G401 (cell line): ENCODE results near the gene RASAL1. TPM values are rescaled to one million over a fixed set of nuclear protein-coding genes. Genes with fewer than 3 reads are reported as not detected.
"Not testable (repeated sequence)": the region's sequence is repeated elsewhere in the genome, so short reads cannot be mapped to it uniquely, and the experiment has no call there.

ENCODE experiments used
- DNase-seq: peaks from one replicate; pipeline ENCODE4 v3.0.0-alpha.2; 2015; ENCODE audit warnings: low spot score
- in situ Hi-C: cut with HindIII; loops from 2 replicates; pipeline ENCODE4 v1.10.0; 2016; ENCODE audit warnings: low sequenced_read_pairs, mixed read lengths
- total RNA-seq: library from RNA; depleted of rRNA; stranded (reverse); fragments of >200 nt; shearing (Covaris generic); gene quantifications from 2 replicates; pipeline ENCODE4 v1.2.3, GENCODE V29; 2014

The RASAL1 gene
- total RNA-seq, 1 experiment from 2014 or later: 3.1 TPM

DNA sequence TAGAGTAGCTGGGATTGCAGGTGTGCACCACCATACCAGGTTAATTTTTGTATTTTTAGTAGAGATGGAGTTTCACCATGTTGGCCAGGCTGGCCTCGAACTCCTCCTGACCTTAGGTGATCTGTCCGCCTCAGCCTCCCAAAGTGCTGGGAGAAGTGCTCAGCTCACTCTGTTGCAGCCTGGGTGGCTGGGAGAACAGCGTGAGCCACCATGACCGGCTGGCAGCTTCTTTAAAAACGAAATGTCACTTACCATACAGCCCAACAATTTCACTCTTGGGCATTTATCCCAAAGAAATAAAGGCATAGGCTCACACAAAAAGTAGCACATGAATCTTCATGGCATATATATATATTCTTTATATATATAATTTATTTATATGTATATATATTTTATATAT, 9.2 kb upstream of the RASAL1 start:
- in situ Hi-C loops: no loop called here
- no peak for DNase-seq

DNA sequence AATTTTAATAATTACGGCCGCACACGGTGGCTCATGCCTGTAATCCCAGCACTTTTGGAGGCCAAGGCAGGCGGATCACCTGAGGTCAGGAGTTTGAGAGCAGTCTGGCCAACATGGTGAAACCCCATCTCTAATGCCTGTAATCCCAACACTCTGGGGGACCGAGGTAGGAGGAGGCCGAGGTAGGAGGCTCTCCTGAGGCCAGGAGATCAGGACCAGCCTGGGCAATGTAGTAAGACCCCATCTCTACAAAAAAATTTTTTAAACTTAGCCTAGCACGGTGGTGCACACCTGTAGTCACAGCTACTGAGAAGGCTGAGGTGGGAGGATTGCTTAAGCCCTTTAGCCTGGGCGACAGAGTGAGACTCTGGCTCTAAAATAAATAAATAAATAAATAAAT, 8.4 kb upstream of the RASAL1 start:
- DNase-seq: no peak
- in situ Hi-C loops: no loop called here

DNA sequence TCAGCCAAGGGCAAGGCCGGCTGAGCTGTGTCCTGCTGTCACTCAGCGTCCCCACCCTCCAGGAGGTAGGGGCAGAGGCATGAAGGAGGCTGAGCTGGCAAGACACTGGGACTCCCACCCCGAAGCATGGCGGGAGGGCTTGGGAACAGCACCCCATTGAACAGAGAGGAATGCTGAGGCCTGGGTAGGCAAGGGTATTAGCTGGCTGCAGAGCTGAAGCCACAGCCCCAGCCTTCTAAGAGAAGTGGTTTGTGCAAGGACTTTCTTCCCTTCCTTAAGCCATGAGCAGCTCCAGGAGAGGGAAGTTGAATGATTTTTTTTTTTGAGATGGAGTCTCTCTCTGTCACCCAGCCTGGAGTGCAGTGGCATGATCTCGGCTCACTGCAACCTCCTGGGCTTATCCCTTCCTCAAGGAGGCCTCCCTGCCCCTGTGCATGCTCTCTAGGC, 7.3 kb upstream of the RASAL1 start:
- in situ Hi-C loops: no loop called here
- no peak for DNase-seq

DNA sequence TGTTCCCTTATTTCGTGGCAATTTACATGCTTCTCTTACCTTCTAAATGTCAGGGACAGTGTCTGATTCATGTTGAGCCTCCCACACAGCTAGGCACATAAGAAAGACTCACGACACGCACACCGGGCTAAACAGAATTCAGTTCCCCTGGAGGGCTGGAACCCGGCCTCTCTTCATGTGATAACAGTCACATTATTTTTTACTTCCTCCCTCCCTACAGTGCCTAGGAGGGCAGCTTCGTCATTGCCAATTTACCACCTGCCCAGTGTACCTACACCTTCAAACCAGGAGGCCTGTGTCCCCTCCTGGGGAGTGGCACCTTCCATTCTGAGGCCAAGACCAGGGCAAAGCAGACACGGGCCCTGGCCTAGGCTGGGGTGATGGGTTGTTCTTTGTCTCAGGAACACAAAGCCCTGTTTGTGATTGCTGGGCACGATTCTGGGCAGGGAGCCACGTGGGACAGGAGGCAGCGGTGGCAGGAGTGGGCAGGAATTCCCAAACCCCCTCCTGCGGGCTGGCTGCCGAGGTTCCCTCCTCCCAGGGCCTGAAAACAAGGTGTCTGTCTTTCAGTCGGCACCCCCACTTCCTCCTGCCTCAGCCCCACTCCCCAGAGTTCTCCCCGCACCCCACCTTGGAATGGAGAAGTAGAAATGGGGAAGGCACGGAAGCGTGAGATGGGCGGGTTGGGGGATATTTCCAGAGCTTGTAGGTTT, 6.8 kb upstream of the RASAL1 start:
- DNase-seq: peak; percentile 76
- in situ Hi-C loops: no loop called here

DNA sequence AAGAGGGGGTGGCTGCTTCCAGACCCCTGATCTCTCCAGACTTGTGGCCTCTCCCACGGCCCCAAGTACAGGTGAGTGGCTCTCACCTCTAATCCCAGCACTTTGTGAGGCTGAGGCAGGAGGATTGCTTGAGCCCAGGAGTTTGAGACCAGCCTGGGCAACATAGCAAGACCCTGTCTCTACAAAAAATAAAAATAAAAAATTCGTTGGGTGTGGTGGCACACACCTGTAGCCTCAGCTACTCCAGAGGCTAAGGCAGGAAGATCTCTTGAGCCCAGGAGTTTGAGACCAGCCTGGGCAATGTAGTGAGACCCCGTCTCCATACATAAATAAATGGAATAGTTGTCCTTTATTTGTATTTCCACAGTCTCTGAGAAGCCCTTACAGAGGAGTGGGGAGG, 6.2 kb upstream of the RASAL1 start:
- DNase-seq, in situ Hi-C loops: not testable (repeated sequence)

DNA sequence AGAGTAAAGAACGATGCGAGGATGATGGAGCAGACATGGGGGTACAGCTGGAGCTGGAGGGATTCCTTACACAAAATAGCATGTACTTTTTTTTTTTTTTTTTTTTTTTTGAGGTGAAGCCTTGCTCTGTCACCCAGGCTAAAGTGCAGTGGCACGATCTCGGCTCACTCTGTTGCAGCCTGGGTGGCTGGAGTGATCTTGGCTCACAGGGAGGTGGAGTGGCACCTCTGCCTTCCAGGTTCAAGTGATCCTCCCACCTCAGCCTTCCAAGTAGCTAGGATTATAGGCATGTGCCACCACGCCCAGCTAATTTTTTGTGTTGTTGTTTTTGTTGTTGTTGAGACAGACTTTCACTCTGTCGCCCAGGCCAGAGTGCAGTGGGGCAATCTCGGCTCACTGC, 5.1 kb upstream of the RASAL1 start:
- in situ Hi-C loops: no loop called here
- DNase-seq: no peak

DNA sequence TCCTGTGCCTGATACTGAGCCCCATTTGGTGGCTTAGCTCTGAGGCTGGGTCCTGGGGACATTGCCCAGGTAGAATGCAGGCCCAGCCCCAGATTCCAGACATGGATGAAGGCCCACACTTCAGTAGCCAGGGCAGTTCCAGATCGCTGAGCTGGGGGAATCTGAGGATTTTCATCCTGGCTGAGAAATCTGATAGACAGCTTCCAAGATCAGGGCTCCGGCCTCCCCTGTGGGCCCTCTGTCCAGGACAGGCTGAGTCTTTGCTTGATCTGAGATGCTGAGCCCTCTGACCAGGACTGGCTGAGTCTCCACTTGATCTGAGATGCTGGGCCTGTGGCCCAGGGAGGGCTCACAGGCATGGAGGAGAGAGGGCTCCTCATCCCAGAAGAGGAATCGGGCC, 3.3 kb upstream of the RASAL1 start:
- DNase-seq: no peak
- in situ Hi-C loops: no loop called here

DNA sequence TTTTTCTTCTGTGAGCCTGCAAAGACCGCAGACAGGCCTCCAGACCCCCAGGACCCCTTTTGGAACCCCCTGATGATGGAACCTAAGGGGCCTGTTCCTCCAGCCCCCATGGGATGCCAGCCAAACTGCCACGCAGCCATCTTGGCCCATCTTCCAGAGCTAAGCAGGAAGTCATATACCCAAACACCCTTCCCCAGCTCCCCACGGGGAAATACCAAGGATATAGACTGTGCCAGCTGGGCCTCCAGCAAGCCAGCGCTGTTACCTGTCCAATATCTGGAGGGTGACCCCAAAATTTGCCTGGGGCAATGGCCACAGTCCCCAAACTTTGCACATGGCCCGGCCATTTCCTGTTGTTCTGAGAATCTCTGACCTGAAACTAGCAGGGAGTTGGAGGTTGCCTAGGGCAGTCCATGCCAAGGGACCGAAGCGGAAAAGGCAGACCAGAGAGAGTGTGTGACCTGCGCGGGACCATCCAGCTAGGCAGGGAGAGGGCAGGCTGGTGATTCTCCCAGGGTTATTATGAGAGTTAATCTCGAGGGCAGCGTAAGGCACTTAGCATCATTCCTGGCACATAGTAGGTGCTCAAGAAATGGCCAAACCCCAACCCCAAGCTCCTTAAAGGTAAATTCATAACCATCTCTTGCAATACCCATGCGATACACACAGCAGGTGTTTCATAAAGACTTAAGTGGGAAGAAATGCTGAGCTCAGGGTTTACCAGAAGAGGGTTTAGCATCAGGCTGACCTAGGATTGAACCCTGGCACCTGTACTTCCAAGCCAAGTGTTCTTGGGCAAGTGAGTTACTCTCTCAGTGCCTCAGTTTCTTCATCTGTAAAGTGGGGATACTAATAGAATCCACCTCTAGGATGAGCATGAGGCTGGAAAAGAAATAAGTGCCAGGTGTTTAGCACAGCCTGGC, 2.6 kb upstream of the RASAL1 start:
- in situ Hi-C loops: no loop called here
- no peak for DNase-seq

DNA sequence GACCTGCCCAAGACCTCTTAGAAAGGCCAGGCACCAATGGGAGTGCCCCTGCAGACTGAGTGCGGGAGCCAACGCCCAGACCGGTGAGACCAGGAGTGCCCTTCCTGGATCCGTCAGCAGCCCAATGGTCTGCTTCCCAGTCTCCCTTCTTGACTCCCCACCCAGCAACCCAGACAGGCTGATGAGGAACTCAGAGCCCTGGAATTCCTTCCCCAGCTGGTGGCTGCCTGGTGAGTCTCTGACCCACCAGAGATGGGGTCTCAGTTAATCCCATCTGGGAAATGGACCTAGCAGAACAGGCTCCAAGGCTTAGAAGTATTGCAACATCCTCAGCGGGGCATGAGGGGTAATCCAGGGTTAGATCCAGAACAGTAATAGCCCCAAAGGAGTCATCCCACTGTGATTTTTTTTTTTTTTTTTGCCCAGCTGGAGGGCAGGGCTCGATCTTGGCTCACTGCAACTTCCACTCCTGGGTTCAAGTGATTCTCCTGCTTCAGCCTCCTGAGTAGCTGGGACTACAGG, 1.5 kb upstream of the RASAL1 start:
- in situ Hi-C loops: no loop called here
- DNase-seq: no peak

DNA sequence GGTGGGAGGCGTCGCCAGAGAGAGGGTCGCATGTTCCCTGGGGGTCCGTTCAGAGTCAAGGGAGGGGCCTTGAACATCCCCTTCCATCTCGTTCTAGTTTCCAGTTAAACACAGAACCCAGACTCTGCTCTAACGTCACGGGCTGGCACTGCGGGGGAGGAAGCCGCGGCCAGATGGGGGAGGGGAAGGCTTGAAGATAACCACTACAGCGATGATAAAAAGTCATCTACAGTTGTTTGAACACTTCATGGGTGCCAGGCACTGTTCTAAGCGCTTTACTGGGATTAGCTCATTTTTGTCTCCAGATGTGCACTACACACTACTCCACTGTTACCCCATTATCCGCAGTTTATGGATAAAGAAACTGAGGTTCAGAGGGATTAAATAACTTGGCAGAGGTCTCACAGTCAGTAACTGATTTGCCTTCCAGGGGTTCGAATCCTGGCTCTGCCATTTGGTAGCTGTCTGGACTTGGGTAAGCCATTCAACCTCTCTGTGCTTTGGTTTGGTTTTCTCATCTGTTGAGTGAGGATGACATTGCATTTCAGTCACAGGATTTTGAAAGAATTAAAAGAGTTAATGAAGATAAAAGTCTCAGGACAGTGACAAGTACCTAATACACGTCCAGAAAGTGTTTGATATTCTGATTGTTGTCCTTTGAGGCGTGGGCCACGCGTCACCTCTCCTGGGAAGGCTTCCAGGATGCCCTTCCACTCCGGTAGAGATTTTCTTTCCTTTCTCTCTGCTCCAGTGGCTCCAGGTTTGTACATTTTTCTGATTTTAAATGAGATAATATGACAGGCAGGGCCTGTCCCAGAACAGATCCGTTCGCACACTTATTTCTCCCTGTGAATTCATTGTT, 798 bp upstream of the RASAL1 start:
- in situ Hi-C loops: no loop called here
- DNase-seq: no peak

DNA sequence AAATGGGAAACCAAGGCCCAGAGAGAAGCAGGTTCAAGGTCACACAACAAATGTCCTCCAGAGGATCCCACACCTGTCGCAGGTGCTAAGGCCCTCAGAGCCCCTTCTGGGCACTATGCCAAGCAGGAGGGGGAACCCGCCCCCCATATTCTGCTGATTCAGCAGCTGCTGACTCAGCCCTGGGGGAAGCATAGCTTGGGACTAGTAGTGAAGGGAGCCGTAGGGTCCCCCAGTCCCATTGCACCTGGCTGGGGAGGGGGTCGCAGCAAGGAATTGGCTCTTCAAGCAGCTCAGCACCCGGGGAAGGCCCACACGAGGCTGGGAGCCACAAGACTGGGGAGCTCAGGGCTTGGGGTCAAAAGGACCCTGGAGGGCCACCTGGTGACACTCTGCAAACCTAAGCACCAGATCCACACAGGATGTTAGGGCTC, 1.0 kb downstream of the RASAL1 start:
- DNase-seq: no peak

DNA sequence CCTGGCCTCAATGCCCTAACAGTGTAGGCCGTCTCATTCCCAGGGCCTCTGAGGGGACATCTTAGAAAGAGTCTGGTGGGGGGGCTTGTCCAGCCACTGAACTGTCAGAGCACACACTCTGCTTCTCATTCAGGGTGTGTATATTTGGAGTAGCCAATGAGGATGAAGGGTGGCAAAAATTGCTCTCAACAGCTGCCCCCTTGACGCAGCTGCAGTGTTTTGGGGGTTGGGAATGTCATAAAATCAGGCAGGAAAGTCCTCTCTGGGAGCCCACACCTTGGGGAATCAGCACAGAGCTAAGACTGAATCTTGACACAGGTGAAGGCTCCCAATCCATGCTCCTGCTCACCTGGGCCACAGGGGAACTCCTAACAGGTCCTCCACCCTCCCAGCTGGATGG, 1.5 kb downstream of the RASAL1 start:
- in situ Hi-C loops: no loop called here
- no peak for DNase-seq

More for the DNA sequence above, 1.0 kb downstream of the RASAL1 start:
- in situ Hi-C loops: no loop called here

DNA sequence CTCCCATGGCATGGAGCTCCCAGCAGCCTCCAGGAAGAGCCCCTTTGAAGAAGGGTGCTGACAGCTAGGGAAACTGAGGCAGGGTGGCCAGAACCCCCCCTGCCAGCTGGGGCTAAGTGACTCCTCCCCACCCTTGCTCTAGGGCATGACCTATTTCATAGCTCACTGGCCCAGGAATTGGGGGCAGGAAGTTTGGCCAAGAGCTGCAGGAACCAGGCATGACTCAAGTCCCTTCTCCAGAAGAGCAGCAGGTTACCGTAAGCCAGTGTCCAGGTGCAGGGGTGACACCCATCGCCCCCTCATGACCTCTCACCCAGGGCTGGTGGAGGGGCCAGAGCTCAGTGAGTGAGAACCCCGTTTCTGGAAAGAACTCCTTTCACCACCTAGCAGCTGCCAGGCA, 1.9 kb downstream of the RASAL1 start:
- in situ Hi-C loops: no loop called here
- no peak for DNase-seq

DNA sequence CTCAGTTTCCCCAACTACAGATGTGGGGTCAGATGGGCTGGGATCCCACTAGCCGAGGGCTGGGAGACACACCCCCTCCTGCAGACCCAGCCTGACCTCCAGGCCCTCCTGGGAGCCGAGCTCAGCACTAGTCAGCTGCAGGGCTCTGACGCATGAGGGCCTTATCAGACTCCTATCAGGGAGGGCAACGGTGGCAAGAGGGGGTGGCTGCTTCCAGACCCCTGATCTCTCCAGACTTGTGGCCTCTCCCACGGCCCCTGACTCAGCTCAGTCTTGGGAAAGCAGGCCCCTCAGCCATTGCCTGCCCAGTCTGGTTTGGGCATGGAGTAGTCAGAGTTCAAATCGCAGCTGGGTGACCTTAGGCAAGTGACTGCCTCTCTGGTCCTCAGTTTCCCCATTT, 2.5 kb downstream of the RASAL1 start:
- no peak for DNase-seq
- in situ Hi-C loops: no loop called here

DNA sequence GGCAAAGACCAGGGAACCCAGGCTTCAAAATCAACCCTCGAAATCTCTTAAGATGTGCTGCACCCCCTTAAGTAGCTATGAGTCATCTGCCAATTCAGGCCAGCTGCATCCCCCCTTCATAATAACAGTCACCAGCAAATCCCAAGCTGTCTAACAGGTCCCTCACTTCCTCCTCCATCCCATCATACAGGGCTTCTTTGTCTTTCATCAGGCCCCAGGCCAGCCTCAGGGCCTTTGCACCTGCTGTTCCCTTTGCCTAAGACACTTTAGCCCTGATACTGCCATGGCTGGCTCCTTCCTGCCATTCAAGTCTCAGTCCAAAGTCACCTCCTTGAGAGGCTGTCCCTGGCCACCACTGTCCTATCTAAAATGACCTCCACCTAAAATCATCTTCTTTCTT, 4.0 kb downstream of the RASAL1 start:
- no peak for DNase-seq
- in situ Hi-C loops: no loop called here

DNA sequence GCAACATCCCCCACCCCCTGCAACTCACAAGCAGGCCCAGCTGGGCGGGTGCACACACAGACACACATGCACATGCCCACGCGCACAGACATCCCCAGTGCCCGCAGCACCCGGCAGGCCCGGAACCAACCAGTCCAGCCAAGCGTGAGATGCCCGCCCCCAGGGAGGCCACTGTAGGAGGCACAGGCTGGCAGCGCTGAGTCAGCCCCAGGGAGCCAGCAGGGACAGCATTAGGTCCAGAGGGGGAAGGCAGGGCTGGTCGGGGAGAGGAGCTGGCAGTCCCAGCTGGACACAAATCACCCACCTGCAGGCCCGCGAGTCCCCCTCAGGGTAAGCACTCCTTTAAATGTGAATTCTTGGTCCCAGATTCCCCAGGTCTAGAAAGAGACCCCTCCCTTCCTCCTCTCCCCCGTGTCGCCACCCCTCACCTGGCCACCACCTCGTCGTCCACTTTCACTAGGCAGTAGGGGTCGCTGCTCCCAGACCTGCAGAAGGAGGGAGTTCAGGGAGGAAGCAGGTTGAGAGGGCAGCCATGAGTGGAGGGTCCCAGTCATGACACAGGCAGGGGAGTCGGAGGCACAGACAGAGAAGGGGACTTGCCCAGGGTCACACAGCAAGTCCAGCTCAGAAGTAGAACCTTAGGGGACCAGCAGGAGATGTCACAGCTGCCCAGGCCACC, 5.0 kb downstream of the RASAL1 start:
- no peak for DNase-seq
- in situ Hi-C loops: no loop called here

DNA sequence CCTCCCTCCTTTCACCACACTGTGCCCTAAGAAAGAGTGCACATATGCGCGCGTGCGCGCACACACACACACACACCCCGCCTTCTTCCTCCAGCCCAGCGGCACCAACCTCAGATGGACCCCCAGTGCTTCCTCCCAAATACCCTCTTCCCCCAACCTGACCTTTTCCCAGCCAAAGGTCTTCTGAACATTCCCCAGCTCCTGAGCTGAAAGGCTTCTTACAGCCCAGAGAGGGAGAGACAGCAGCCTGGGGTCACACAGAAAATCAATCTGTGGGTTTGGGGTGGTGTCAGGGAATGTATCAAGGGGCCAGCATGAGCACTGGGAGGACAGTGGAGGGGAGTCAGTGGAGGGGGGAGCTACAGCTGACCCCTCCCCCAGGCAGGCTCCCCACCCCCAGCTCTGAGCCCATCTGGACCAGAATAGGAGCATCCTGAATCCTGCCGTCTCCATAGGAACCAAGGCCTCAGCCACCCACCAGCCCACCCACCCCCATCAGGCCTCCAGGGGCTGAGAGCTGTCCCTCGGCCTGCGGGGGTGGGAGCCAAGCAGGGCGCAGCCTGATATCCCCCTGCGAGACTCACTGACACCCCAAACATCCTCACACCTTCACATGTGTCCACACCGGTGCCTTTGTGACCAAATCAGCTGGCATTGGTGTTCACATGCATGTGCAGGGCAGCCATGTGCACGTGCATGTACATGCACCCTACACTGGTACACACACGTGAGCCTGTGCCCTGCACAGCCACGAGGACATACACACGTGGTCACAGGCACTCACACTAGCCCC, 5.7 kb downstream of the RASAL1 start:
- DNase-seq: no peak
- in situ Hi-C loops: no loop called here
